IPS-NIHi7 (cell line): ENCODE measurements around the gene ERBB4.

Experiments used
- DNase-seq: peaks from one replicate; pipeline ENCODE4 v3.0.0; 2012; ENCODE audit warnings: mixed read lengths; ENCODE audit errors: extremely low spot score

The ERBB4 gene

GRCh38 chr2:211931314-211931713 lies 607.3 kb downstream of the ERBB4 start:
- DNase-seq = no peak

DNA sequence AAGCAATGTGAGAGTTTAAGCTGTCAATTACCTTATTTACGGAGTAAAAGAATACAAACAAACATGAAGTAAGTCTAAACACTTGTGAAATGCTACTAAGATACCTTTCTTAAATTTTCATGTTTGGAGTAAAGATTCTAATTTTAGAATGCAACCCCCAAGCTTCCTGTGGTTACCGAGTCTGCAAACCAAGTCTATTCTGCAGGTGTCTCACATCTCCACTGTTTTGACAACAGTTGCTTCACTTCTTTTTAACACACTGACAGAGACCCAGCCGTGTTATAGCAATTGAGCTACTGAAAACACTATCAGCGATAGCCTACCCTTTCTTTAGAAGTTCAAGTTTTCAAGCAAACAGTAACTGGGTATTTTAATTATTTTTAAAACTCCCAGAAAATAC lies 608.3 kb downstream of the ERBB4 start:
- DNase-seq = no peak

DNA sequence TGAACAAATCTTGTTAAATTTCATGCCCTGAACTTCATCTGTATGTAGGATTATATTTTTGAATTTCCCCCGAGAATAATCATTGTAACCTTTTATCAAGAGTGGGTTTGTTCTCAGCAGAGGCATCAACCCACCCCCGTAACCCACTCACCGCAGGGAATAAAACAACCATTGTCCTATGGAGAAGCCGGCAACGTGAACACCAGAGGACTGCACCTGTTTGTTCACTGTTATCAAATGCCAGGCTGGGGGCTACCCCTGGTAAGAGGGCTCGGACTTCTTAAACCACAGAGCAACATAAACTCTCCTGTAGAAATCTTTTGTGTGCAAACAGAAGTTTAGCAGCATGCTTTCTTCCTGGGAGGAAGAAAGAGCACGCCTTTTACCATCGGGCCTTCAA lies 610.4 kb downstream of the ERBB4 start:
- no peak for DNase-seq

DNA sequence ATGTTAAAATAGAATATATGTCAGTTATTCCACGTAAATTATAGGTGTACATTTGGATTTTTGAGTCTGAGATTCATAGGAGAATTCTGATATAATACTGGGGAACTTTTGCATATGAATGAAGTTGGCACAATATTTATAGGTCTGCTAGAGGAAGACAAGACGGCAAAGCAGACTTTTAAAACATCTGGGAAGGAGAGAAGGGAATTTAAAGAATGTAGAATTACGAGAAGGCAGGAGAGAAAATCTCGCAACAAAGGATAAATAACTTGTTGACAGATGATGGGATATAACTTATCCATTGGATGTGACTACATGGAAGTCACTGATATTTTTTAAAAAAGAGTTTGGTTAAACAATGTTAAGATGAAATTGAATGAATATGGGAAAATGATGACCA lies 615.6 kb downstream of the ERBB4 start:
- DNase-seq = no peak

DNA sequence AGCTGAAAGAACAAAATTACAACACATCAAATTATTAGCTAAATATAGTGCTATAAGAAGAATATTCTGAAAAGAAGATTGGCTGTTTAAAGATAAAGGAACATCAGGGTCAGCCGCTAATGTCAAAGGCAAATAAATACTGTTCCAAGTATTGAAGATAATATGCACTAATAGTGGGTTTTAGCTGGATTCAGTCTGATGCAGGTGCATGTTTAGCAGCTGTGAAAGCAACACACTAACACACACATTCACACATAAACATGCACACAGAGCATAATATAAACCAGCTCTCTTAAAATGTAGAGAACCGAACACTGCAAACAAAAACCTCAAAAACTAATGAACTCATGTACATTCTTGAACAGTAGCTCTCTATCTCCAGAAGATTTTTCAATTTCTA lies 634.6 kb downstream of the ERBB4 start:
- no peak for DNase-seq

DNA sequence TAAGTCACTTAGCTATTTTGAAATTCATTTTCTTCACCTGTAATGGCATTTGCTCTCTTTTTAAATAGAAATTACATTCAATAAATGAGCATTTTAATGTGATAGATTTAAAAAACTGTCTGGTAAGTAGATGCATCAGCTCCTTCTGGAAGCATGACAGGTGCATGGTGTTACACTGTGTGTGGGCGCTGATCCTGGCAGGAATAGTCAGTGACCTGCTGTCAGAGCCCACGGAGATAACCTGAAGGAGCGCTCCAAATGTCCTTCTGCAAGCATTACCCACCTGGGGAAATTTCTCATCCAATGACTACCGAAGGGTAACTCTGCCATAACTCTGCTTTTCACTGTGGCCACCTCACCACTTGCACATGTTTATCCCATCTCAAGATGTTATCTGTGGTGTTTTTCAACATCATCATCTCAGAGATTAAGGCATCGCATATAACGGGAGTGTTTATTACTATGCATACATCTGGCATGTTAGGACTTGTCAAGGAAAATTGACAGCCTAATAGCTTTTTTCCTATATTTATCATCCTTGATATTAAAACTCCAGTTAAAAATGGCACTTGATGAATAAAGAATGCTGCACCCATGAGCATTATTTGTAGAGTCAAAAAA lies 637.3 kb downstream of the ERBB4 start:
- DNase-seq = no peak

DNA sequence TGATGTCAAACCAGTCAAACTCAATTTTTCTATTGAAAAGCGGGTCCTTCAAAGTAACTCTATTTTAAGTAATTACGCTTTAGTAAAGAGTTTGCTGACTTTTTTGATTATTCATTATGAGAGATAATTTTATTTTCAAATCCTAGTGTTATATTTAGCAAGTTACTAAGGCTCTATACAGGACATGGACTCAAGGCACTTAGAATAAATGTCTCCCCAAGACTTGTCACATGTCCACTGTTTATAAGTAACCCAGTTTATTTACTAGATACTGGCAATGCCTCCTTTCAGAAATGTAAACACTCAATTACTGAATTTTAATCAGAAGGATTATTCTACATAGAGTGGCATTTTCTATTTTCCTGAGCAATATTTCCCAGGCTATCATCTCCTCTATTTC lies 638.1 kb downstream of the ERBB4 start:
- no peak for DNase-seq

DNA sequence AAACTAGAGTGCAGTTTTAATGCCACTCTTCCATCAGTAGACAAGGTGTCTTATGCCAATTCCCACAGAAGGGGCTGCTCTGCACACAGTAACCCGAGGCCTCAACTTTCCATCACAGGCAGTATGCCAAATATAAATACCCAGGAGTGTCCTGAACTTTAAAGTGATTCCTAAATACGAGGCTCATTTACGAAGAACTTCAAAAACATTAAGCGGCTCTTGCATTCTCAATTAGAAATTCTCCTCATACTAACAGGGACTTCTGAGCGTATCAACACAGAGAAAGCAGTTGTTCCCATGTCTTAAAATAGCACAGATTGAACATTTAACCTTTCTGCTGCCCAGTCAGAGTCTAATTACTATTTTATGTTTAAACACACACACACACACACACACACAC lies 638.6 kb downstream of the ERBB4 start:
- no peak for DNase-seq

DNA sequence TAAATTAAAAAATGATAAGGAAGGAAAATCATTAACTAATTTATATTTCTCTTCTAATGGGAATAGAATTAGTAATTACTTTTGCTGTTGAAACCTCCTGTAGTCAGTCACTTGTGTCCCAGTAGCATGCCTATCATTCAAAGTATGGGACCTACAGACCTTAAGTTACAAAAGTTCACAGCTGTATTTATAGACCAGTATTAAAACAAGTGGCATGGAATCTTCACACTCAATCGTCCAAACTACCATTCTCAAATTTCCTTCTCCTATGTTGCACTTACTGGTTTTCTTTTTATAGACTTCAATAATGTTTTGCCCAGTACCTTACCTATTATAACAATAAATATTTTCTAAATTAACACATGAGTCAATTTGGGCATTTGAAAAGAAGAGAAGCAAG lies 639.9 kb downstream of the ERBB4 start:
- DNase-seq = no peak

DNA sequence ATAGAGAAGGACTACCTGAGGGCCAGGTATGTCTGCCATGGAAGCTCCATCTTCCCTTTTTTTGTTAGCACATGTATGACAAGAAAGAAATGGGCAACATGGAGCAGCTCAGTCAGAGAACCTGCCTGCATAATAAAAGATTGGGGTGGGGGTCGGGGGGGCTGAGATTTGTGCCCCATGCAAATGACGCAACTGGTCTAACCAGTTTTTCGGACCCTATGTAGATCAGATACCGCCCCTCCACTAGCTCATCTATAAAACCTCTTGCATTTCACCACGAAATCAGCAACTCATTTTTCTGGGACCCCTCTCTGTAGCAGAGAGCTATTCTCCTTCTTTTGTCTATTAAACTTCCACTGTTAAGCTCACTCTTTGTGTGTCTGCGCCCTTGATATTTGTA lies 657.2 kb downstream of the ERBB4 start:
- DNase-seq = no peak

GRCh38 chr2:211879323-211879722 lies 659.3 kb downstream of the ERBB4 start:
- DNase-seq = peak; percentile 7

GRCh38 chr2:211877061-211877460 lies 661.5 kb downstream of the ERBB4 start:
- DNase-seq = no peak

DNA sequence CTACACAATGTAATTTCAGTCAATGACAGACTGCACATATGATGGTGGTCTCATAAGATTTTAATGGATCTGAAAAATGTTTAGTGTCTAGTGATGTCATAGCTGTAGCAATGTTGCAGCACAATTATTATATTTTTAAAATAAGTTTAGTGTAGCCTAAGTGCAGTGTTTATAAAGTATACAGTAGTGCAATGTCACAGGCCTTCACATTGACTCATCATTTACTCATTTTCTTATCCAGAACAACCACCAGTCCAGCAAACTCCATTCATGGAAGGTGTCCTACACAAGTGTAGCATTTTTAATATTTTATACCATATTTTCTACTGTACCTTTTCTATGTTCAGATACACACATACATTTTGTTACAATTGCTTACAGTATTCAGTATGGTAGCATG lies 663.1 kb downstream of the ERBB4 start:
- DNase-seq = no peak

- no peak for DNase-seq
Observed at GRCh38 chr2:211868996-211869533, 669.5 kb downstream of the ERBB4 start.

GRCh38 chr2:211867845-211868451 lies 670.7 kb downstream of the ERBB4 start:
- DNase-seq = no peak

- DNase-seq = no peak
Observed at GRCh38 chr2:211864328-211864727, 674.3 kb downstream of the ERBB4 start.

GRCh38 chr2:211860224-211860623 lies 678.4 kb downstream of the ERBB4 start:
- DNase-seq = no peak

GRCh38 chr2:211854832-211855231 lies 683.8 kb downstream of the ERBB4 start:
- no peak for DNase-seq

DNA sequence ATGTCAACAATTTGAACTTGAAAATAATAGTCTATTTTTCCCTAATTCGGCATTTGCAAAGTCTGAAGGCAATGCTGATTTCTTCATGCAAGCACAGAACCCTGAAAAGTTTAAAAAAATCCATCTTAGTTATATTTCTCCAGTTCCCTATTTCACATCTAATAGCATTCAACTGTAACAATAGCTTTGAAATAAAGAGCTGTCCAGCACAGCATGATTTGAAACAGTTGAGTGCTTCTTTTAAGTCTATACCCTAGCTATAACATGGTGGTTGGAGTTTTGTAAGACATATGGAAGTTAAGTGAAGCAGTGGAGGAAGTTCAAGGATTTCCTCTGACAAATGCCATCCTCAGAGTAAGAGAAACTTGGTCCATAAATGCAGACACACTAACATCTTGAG lies 691.9 kb downstream of the ERBB4 start:
- DNase-seq = no peak

- DNase-seq = no peak
Observed at GRCh38 chr2:211846036-211846400, 692.6 kb downstream of the ERBB4 start.

GRCh38 chr2:211845338-211846035 lies 693.1 kb downstream of the ERBB4 start:
- no peak for DNase-seq

DNA sequence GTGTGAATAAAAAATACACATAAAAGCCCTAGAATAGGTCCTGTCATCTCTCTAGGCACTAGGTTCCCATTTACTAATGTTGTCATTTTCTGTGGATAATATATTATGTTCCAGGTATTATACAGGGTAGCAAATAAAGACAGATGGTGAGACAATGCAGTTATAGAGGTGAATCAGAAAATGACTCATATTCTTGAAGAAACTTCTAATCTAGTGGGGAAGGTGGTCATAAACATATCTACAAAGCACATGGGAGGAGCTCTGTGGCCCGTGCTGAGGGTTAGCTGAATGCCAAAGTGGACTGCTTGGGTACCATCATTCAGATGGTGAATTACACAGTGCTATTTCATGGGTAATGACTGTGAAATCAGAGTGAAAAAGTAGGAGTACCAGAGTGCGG lies 700.9 kb downstream of the ERBB4 start:
- no peak for DNase-seq

- DNase-seq = no peak
Observed at GRCh38 chr2:211837206-211837605, 701.4 kb downstream of the ERBB4 start.
